HG03045 (cell line): Measurements from ENCODE around the gene ARHGEF2.
"Not testable (repeated sequence)": the region's sequence is repeated elsewhere in the genome, so short reads cannot be mapped to it uniquely, and the experiment has no call there.

Experiments
- ATAC-seq: cut with Tn5 transposase; IDR thresholded peaks from one replicate; pipeline ENCODE4 v1.9.1; 2021; ENCODE audit warnings: mild to moderate bottlenecking, moderate library complexity; ENCODE audit not compliant: unreplicated experiment

The ARHGEF2 gene

GRCh38 chr1:155993595-155993994, 15.2 kb upstream of the ARHGEF2 start:
- ATAC-seq, result no peak

DNA sequence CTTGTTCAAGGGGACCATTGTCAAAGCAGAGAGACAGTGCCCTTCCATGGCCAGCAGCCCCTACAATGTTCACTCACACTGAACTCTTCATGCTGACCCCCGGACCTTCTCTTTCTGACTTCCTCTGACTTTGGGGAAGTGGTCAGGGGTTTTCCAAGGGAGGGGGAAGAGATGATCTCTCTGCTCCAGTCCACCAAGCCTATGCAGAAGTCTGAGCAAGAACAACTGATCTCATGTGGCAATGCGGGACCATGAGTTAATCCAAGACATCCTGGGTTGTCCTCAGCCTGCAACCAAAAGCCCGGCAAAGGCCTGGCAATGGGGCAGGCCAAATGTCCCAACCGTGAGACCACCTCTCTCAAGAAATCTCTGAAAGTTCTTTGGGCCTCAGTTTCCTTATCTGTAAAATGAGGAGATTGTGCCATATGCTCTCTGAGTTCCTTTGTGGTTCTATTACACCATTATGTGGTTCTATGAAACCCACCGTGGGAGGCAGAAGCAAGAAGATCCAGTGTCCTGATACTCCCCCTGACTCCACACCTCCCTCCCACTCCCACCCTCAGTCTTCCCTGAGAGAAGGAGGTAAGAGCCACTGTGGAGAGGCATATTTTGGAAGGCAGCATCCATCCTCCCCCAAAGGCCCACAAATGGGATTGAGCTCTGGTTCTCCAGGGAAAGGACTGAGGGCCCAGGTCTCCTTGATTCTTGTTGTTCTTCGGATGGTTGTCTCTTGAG, 11.8 kb upstream of the ARHGEF2 start:
- ATAC-seq, result no peak

GRCh38 chr1:155989242-155990004, 11.1 kb upstream of the ARHGEF2 start:
- no peak for ATAC-seq

DNA sequence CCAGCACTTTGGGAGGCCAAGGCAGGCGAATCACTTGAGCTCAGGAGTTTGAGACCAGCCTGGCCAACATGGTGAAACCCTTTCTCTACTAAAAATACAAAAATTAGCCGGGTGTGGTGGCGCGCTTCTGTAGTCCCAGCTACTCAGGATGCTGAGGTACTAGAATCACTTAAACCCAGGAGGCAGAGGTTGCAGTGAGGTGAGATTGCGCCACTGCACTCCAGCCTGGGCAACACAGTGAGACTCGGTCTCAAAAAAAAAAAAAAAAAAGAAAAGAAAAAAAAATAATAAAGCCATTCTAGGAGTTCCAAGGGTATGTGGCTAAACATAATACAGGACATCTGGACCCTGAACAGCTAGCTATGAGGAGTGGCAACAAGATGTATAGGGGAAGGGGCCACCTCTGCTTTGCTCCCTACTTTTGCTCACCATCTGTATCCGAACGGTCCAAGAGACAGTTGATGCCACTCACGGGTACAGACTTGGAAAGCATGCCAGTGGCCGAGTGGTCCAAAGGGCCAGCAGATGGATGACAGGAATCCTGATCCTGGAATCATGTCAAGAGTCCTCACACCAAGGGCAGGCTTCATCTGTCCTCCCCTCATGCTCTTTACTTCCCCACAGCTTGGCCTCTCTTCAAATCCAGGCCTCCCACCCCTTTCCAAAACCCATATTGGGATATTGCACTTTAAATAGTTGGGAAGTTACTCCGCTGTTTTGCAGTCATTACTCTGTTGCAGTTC, 6.7 kb upstream of the ARHGEF2 start:
- ATAC-seq, result not testable (repeated sequence)

DNA sequence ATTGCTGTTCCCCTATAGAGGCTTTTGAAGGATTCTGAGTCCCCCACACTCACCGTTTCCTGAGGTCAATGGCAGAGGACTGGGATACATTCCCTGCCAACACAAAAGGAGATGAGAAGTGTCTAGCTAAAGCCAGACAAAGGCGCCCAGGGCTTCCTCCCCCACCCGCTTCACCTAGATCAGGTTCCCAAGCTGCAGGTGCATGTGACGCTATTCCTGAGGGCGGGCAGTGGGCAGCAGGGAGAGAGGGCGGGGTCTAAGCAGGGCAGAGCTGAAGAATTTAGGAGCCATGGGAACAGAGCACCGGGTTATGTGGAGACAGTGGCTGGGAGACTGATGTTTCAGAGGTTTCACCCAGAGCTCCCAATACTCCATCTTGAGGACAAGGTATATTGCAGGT, 6.0 kb upstream of the ARHGEF2 start:
- ATAC-seq, result no peak

- ATAC-seq, result peak; percentile 45
Observed at GRCh38 chr1:155983191-155984024, 5.1 kb upstream of the ARHGEF2 start.

DNA sequence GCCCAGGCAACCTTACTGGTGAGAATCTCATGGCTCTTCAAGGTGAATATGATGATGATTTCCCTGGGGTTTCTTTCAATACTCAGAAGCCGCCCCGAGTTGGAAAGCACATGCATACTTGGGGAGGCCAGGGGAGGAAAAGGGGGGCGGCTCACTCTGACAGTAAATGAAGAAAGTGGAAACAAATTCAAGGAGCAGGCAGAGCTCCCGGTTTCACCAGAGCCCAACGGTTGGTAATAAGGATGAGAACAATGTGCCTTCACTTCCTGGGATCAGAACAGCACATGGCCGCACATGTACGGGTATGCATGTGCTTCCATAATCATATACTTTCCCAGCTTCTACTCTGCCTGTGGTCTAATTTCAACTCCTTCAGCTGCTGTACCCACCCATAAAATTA, 3.8 kb upstream of the ARHGEF2 start:
- no peak for ATAC-seq

GRCh38 chr1:155981266-155982088, 3.1 kb upstream of the ARHGEF2 start:
- ATAC-seq, result no peak

DNA sequence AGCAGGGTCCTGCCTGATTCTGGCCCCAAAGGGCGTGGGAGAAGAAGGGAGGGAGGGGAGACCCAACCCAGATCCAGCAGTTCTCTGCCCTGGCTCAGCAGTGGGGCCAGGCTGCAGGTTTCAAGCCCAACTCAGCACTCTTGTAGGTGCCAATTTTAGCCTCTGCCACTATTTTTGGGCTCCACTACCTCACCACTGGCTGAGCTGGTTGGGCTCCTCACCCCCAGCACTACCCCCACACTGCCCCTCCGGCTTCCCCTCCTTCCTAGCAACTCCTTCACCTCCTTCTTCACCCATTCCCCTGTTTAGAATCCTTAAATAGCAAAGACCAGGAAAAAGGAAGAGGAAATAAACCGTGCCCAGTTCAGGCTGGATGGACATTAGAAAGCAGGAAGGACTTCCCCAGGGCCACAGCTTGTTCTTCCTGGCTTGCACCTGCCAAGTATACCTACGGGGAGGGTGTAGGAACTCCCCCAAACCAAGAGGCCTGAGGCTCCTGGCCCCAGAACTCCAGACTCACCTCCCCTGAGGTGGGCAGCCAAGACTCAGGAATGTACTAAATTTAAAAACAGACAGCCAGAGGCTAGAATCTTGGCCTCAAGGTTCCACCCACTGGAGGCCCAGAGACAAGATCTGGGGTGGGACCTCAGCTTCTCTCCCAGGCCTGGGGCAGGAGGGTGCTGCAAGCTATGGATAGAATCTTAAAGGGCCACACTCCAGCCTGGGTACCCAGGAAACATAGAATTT, 1.4 kb upstream of the ARHGEF2 start:
- no peak for ATAC-seq

- no peak for ATAC-seq
Observed at GRCh38 chr1:155978973-155979429, 654 bp upstream of the ARHGEF2 start.

- ATAC-seq, result no peak
Observed at GRCh38 chr1:155977690-155978324, 540 bp downstream of the ARHGEF2 start.

DNA sequence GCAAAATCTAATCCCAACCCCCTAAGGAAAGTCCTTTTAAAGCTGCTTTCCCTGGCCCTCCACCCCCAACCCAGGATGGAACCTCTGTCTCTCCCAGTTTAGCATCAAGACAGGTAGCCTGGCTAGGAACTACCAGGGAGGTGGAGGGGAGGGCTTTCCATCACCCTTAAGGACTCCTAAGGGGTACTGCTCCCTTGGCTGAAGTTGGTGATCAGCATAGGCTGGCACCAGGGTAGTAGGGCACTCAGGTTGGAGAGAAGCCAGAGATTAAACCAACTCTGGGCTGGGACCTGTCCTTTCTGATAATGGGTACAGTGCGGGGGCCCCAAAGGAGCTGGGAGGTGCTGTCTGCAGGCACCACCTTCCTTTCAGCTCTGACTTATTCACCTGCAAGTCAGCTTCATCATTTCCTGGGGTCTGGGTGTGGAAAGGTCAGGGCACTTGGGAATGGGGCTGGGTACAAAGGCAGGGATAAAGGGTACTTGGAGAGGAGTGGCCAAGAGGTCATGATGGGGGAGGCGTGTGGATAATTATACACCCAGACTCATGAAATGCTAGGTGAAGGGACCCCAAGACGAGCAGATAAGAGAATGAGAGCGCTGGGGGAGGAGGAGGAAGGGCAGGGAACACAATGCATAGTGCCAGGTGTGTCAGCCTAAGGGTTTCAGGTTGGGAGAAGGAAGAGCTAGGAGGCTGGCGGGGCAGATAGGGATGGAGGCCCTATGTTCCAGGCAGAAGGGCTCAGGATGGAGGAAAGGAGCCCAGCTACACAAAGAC, 1.2 kb downstream of the ARHGEF2 start:
- no peak for ATAC-seq

DNA sequence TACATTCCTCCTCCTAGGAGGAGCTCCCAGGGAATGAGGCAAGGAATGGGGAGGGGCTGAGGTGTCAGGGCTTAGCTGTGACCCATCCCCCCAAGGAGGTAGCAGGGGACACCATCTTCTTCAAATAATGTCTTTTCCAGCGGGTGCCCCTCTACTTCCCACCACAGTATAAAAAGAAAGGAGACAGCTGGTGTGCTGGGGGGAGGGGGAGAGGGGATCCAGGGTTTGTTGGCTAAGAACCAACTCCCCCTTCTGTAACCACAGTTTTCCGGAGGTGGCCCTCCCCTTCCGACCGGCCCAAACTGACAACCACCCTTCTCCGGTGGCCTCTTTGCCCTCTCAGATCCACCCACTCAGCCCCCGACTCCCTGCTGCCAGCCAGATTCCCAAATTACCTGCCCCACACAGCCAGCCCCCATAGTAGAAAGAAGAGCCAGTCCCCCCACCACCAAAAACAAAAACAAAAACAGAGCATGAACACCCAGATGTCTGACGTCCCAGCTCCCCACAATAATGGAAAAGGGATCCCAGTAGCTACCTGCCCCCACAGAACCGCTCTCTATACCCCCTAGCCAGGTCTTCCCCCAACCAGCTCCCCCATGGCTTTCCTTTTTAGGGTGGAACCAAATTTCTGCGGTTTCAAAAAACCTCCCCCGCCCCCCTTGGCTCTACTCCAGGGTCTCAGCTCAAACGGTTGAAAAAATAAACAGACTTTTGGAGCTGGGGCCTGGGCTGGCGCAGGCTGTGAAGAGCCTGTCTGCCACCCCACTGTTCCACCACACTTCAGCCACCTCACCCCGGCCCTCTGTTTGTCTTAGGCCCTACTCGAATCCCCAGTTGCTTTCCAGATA, 2.1 kb downstream of the ARHGEF2 start:
- no peak for ATAC-seq

- ATAC-seq, result no peak
Observed at GRCh38 chr1:155975375-155976061, 2.8 kb downstream of the ARHGEF2 start.

DNA sequence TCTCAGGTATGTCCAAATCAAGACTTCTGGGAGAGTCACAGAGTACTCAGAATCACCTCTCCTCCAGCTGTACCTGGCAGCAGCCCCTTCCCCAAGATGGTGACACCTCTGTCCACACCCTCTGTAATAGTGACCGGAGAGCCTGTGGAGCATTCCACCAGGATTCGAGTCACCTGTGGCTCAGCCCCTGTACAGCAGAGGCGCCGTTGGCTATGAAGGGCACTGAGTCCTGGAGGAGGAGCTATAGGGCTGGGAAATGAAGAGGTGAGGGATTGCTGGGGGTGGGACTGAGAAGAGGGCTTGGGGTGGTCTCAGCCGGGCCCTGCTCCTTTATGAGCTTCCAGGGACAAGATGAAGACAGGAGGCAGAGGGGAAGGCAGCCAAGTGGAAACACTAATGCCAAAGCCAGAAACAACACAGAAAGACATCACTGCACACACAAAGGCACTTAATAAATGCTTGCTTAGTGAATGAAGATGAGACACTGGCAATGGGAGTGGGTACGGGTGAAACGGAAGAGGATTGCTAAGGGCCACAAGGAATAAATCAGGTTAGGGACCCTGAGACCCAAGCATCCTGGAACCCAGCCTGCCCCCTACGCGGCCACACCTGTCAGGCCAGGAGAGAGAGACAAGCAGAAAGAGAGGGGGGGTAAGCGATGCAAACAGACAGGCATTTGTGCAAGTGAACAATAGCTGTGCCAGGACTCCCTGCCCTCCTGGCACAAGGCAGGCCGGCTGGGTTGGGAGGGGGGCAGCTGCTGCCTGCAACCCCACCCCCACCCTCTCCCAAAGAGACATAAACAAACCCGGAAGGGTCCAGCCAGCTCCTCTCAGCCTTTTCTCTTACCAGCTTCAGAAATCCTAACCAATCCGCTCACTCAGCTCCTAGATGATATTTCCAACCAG, 3.9 kb downstream of the ARHGEF2 start:
- no peak for ATAC-seq
